ENCODE results near the gene CTSA. TPM values are rescaled to one million over a fixed set of nuclear protein-coding genes. Genes with fewer than 3 reads are reported as not detected.

Gene CTSA
- total RNA-seq, 1 experiment from 2014 or later = 109 TPM

- H3K4me1 ChIP-seq (ENCODE audit: control insufficient read depth in 1 of 2, insufficient read depth in 2 of 2, low read length in 2 of 2) = peaks cover 0 to 10% of the 10 kb centered on the region in 2 experiments; a peak in 1 of 4 replicates
- POLR2A ChIA-PET = no interaction called here
- no peak overlapping the region for H3K4me3 ChIP-seq (replicated peaks in 1 of 2; ENCODE audit: low read depth in 1 of 2, low read length in 2 of 2)
- no peak for ATAC-seq
- no peak overlapping the region for H2AFZ ChIP-seq (ENCODE audit: low read depth, low read length, poor library complexity, severe bottlenecking)
- RAD21 ChIA-PET (ENCODE audit: low non-redundant PET in 1 of 2, low total read pairs in 2 of 2, uncharacterized antibody in 2 of 2, unreplicated experiment in 2 of 2) = no interaction called here
- no peaks in the 10 kb centered on the region for H3K79me2 ChIP-seq (ENCODE audit: insufficient read depth, low read length)
- H3K9me2 ChIP-seq (ENCODE audit: insufficient read depth) = no peaks in the 10 kb centered on the region
- H3K9me3 ChIP-seq (ENCODE audit: control insufficient read depth in 1 of 2, insufficient read depth in 1 of 2, low read depth in 1 of 2, low read length in 2 of 2) = no peaks in the 10 kb centered on the region
- CTCF ChIA-PET = no interaction called here
- H3K36me3 ChIP-seq (ENCODE audit: control insufficient read depth in 1 of 2, insufficient read depth in 2 of 2, low read length in 2 of 2) = no peaks in the 10 kb centered on the region
- intact Hi-C loops (cut with micrococcal nuclease) = no loop called here
- TF ChIP-seq ATF3 (IDR thresholded peaks at IDR 0.05) = no peak
- no peak for TF ChIP-seq EZH2phosphoT487 (IDR thresholded peaks at IDR 0.05; ENCODE audit: borderline replicate concordance)
- no peak for TF ChIP-seq RAD21 (IDR thresholded peaks at IDR 0.05; ENCODE audit: low read depth)
- TF ChIP-seq MAX (IDR thresholded peaks at IDR 0.05) = no peak
- TF ChIP-seq FOSL1 (IDR thresholded peaks at IDR 0.05; ENCODE audit: low read depth) = no peak
- TF ChIP-seq EZH2 (IDR thresholded peaks at IDR 0.05) = no peak
- TF ChIP-seq ELF1 (IDR thresholded peaks at IDR 0.05; ENCODE audit: borderline replicate concordance, low read depth) = no peak
- no peak for TF ChIP-seq TCF7L2 (IDR thresholded peaks at IDR 0.05; ENCODE audit: borderline replicate concordance, extremely low read depth, insufficient read depth, insufficient read length)
- TF ChIP-seq JUND (IDR thresholded peaks at IDR 0.05) = no peak
- TF ChIP-seq ZNF274 (IDR thresholded peaks at IDR 0.05; ENCODE audit: low read depth, low read length) = no peak
- DNase-seq (ENCODE audit: low read depth, low spot score) = no peak
- no peaks in the 10 kb centered on the region for H3K27me3 ChIP-seq (ENCODE audit: insufficient read depth, low read length)
- no peak overlapping the region for H3K9ac ChIP-seq (ENCODE audit: low read length)
- H3K27ac ChIP-seq (ENCODE audit: low read depth, low read length) = no peak overlapping the region
- BruUV-seq (replicated peaks) = no TSS peak
- no peak overlapping the region for H3K4me2 ChIP-seq (ENCODE audit: low read length)
- no peaks in the 10 kb centered on the region for H4K20me1 ChIP-seq (ENCODE audit: insufficient read depth)
These were observed 23.3 kb upstream of the CTSA start for GRCh38 chr20:45867819-45868176.

DNA sequence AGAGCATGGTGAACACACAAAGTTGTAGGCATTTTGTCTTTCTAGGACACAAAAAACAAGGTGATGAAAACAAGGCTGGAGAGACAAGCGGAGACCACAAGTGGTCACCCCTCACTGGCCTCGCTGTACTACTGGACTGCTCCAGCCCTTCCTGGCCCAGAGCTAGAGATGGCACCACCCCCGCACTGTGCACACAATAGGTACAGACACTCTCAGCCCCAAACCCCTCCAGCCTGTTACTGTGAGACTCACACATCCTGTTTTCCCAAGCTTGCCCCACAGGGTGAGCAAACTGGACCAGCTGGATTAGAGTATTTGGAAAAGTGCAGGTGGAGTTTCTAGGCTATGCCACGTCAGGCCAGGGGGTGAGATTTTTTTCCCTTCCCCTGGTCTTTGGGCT lies 18.5 kb upstream of the CTSA start:
- DNase-seq (ENCODE audit: low read depth, low spot score) = no peak
- H3K27me3 ChIP-seq (ENCODE audit: insufficient read depth, low read length) = no peaks in the 10 kb centered on the region
- H3K36me3 ChIP-seq (ENCODE audit: control insufficient read depth in 1 of 2, insufficient read depth in 2 of 2, low read length in 2 of 2) = no peaks in the 10 kb centered on the region
- no peak overlapping the region for H3K27ac ChIP-seq (ENCODE audit: low read depth, low read length)
- H4K20me1 ChIP-seq (ENCODE audit: insufficient read depth) = no peaks in the 10 kb centered on the region
- no peak overlapping the region for H3K4me3 ChIP-seq (replicated peaks in 1 of 2; ENCODE audit: low read depth in 1 of 2, low read length in 2 of 2)
- H3K79me2 ChIP-seq (ENCODE audit: insufficient read depth, low read length) = no peaks in the 10 kb centered on the region
- no peak for TF ChIP-seq FOSL1 (IDR thresholded peaks at IDR 0.05; ENCODE audit: low read depth)
- TF ChIP-seq POLR2AphosphoS5 (IDR thresholded peaks at IDR 0.05; ENCODE audit: low read depth, low read length) = no peak
- no peak for TF ChIP-seq ZNF274 (IDR thresholded peaks at IDR 0.05; ENCODE audit: low read depth, low read length)
- no peak for TF ChIP-seq ZFX (IDR thresholded peaks at IDR 0.05)
- no peak for TF ChIP-seq MAX (IDR thresholded peaks at IDR 0.05)
- no peak overlapping the region for H3K4me2 ChIP-seq (ENCODE audit: low read length)
- RAD21 ChIA-PET (ENCODE audit: low non-redundant PET in 1 of 2, low total read pairs in 2 of 2, uncharacterized antibody in 2 of 2, unreplicated experiment in 2 of 2) = no interaction called here
- H2AFZ ChIP-seq (ENCODE audit: low read depth, low read length, poor library complexity, severe bottlenecking) = no peak overlapping the region
- POLR2A ChIA-PET = interaction anchor here (1.3 kb wide), 1 partner anchor 8 kb away, joined by 3 read pairs; the partner anchor contains the start of gene ZSWIM1
- ATAC-seq = no peak
- H3K9me2 ChIP-seq (ENCODE audit: insufficient read depth) = no peaks in the 10 kb centered on the region
- CTCF ChIA-PET = no interaction called here
- H3K9ac ChIP-seq (ENCODE audit: low read length) = no peak overlapping the region
- intact Hi-C loops (cut with micrococcal nuclease) = no loop called here
- H3K9me3 ChIP-seq (ENCODE audit: control insufficient read depth in 1 of 2, insufficient read depth in 1 of 2, low read depth in 1 of 2, low read length in 2 of 2) = no peaks in the 10 kb centered on the region
- BruUV-seq (replicated peaks) = no TSS peak
- H3K4me1 ChIP-seq (ENCODE audit: control insufficient read depth in 1 of 2, insufficient read depth in 2 of 2, low read length in 2 of 2) = peaks cover 0 to 6% of the 10 kb centered on the region in 2 experiments; a peak in 1 of 4 replicates
